ENCODE measurements around the gene LEPR. TPM values are rescaled to one million over a fixed set of nuclear protein-coding genes. Genes with fewer than 3 reads are reported as not detected.

Gene LEPR
- total RNA-seq, 4 donors from 2014 or later: 1.2 to 20.4 (median 6.3) TPM

- WGBS, 2 donors: 84 to 89% methylated on average over 4 of the region's 4 CpGs
- TF ChIP-seq POLR2A (IDR thresholded peaks at IDR 0.05): no peak
These were observed 10.6 kb upstream of the LEPR start for GRCh38 chr1:65409816-65410326.

GRCh38 chr1:65412256-65412983 lies 8.0 kb upstream of the LEPR start:
- Histone ChIP-seq H3K4me3 (no peak overlapping the region), H3K27ac (no peak overlapping the region), H3K4me1 (no peaks in the 10 kb centered on the region), H3K27me3 (no peaks in the 10 kb centered on the region), H3K9me3 (no peaks in the 10 kb centered on the region), H3K36me3 (no peaks in the 10 kb centered on the region)
- no peak for DNase-seq
- TF ChIP-seq CTCF (IDR thresholded peaks at IDR 0.05): no peak
- TF ChIP-seq POLR2A (IDR thresholded peaks at IDR 0.05): no peak
- intact Hi-C loops (cut with DNase I): no loop called here
- WGBS, 2 donors: 86 to 88% methylated on average over 4 of the region's 4 CpGs

More at GRCh38 chr1:65409816-65410326, 10.6 kb upstream of the LEPR start:
- Histone ChIP-seq H3K27ac (no peak overlapping the region), H3K9me3 (no peaks in the 10 kb centered on the region), H3K36me3 (no peaks in the 10 kb centered on the region), H3K4me3 (no peak overlapping the region), H3K27me3 (no peaks in the 10 kb centered on the region), H3K4me1 (no peaks in the 10 kb centered on the region)
- intact Hi-C loops (cut with DNase I): no loop called here
- DNase-seq: no peak

GRCh38 chr1:65412984-65413375 lies 7.5 kb upstream of the LEPR start:
- TF ChIP-seq CTCF (IDR thresholded peaks at IDR 0.05) (no peak), POLR2A (IDR thresholded peaks at IDR 0.05) (no peak)
- 87 to 89% methylated on average over 3 of the region's 3 CpGs for WGBS, 2 donors
- DNase-seq: no peak
- no peaks in the 10 kb centered on the region for H3K9me3 ChIP-seq
- no peaks in the 10 kb centered on the region for H3K36me3 ChIP-seq
- no peak overlapping the region for H3K4me3 ChIP-seq
- H3K27ac ChIP-seq: no peak overlapping the region
- no peaks in the 10 kb centered on the region for H3K27me3 ChIP-seq
- intact Hi-C loops (cut with DNase I): no loop called here
- no peaks in the 10 kb centered on the region for H3K4me1 ChIP-seq

- no peak for DNase-seq
- H3K27me3 ChIP-seq: no peaks in the 10 kb centered on the region
- intact Hi-C loops (cut with DNase I): no loop called here
These were observed 5.9 kb upstream of the LEPR start for GRCh38 chr1:65414538-65414937.

GRCh38 chr1:65416767-65417166 lies 3.7 kb upstream of the LEPR start:
- Histone ChIP-seq H3K4me3 (no peak overlapping the region), H3K36me3 (no peaks in the 10 kb centered on the region), H3K27me3 (no peaks in the 10 kb centered on the region), H3K4me1 (peaks cover under 1 to 16% (median 2%) of the 10 kb centered on the region in 3 donors), H3K27ac (no peak overlapping the region), H3K9me3 (no peaks in the 10 kb centered on the region)
- DNase-seq: no peak
- WGBS, 2 donors: 71 to 79% methylated on average over 1 of the region's 1 CpG
- no peak for TF ChIP-seq CTCF (IDR thresholded peaks at IDR 0.05)
- no peak for TF ChIP-seq POLR2A (IDR thresholded peaks at IDR 0.05)
- intact Hi-C loops (cut with DNase I): no loop called here

More at GRCh38 chr1:65414538-65414937, 5.9 kb upstream of the LEPR start:
- no peak for TF ChIP-seq POLR2A (IDR thresholded peaks at IDR 0.05)
- no peak for TF ChIP-seq CTCF (IDR thresholded peaks at IDR 0.05)
- Histone ChIP-seq H3K9me3 (no peaks in the 10 kb centered on the region), H3K27ac (no peak overlapping the region), H3K4me3 (no peak overlapping the region), H3K4me1 (peaks cover 0 to 9% (median 0%) of the 10 kb centered on the region in 3 donors), H3K36me3 (no peaks in the 10 kb centered on the region)
- WGBS, 2 donors: 76 to 77% methylated on average over 4 of the region's 4 CpGs

All from esophagus squamous epithelium (tissue), 5 donors.